ENCODE results near the gene CLIP2. TPM values are rescaled to one million over a fixed set of nuclear protein-coding genes. Genes with fewer than 3 reads are reported as not detected.
"Not testable (repeated sequence)": the region's sequence is repeated elsewhere in the genome, so short reads cannot be mapped to it uniquely, and the experiment has no call there.

CLIP2 gene
- total and polyA plus RNA-seq, 3 experiments from 2014 or later: 0.94 to 2.9 (median 2.4) TPM

GRCh38 chr7:74337926-74338325 lies 48.7 kb downstream of the CLIP2 start:
- Mint-ChIP-seq H3K27me3 (peaks cover 0 to 2% of the 10 kb centered on the region in 2 donors), H3K27ac (no peak overlapping the region), H3K9me3 (no peaks in the 10 kb centered on the region), H3K36me3 (peaks cover 0 to 2% (median 0%) of the 10 kb centered on the region in 3 donors), H3K4me3 (no peak overlapping the region), H3K4me1 (peaks cover 0 to 3% (median 0%) of the 10 kb centered on the region in 3 donors)
- no peaks in the 10 kb centered on the region for H3K4me1 ChIP-seq (ENCODE audit: insufficient read depth, low read length)
- no peak overlapping the region for H3K4me3 ChIP-seq (ENCODE audit: low read length)
- no peaks in the 10 kb centered on the region for H3K9me3 ChIP-seq (ENCODE audit: low read length)
- H3K36me3 ChIP-seq (ENCODE audit: insufficient read depth, low read length): no peaks in the 10 kb centered on the region
- ChIA-PET CTCF (no interaction called here), POLR2A (no interaction called here)
- DNase-seq: no peak
- H3K27ac ChIP-seq (ENCODE audit: low read depth, low read length): no peak overlapping the region
- no peaks in the 10 kb centered on the region for H3K27me3 ChIP-seq (ENCODE audit: insufficient read depth, low read length, poor library complexity, severe bottlenecking)

- Histone ChIP-seq H3K4me1 (ENCODE audit: insufficient read depth, low read length) (no peaks in the 10 kb centered on the region), H3K27me3 (ENCODE audit: insufficient read depth, low read length, poor library complexity, severe bottlenecking) (no peaks in the 10 kb centered on the region), H3K9me3 (ENCODE audit: low read length) (no peaks in the 10 kb centered on the region), H3K27ac (ENCODE audit: low read depth, low read length) (no peak overlapping the region), H3K36me3 (ENCODE audit: insufficient read depth, low read length) (no peaks in the 10 kb centered on the region), H3K4me3 (ENCODE audit: low read length) (no peak overlapping the region)
- Mint-ChIP-seq H3K9me3 (no peaks in the 10 kb centered on the region), H3K4me1 (peaks cover 0 to 3% (median 0%) of the 10 kb centered on the region in 3 donors), H3K27me3 (peaks cover 0 to 2% of the 10 kb centered on the region in 2 donors), H3K36me3 (peaks cover 0 to 2% (median 0%) of the 10 kb centered on the region in 3 donors), H3K4me3 (no peak overlapping the region), H3K27ac (no peak overlapping the region)
- DNase-seq: no peak
- POLR2A ChIA-PET: no interaction called here
- CTCF ChIA-PET: no interaction called here
These were observed 49.3 kb downstream of the CLIP2 start for GRCh38 chr7:74338366-74339108.

- H3K27me3 Mint-ChIP-seq; H3K4me1 ChIP-seq (ENCODE audit: insufficient read depth, low read length); H3K36me3 ChIP-seq (ENCODE audit: insufficient read depth, low read length); CTCF ChIA-PET; H3K27ac Mint-ChIP-seq; H3K27ac ChIP-seq (ENCODE audit: low read depth, low read length); H3K4me3 ChIP-seq (ENCODE audit: low read length); H3K27me3 ChIP-seq (ENCODE audit: insufficient read depth, low read length, poor library complexity, severe bottlenecking); H3K9me3 Mint-ChIP-seq; H3K9me3 ChIP-seq (ENCODE audit: low read length); H3K4me1 Mint-ChIP-seq; H3K4me3 Mint-ChIP-seq; H3K36me3 Mint-ChIP-seq; DNase-seq: not testable (repeated sequence)
- POLR2A ChIA-PET: interaction anchor here (0.6 kb wide), 1 partner anchor 32 kb away, joined by 3 read pairs; no protein-coding TSS in a partner anchor
These were observed 50.4 kb downstream of the CLIP2 start for GRCh38 chr7:74339648-74340047.

- peaks cover 0 to 2% (median 0%) of the 10 kb centered on the region in 3 donors for H3K36me3 Mint-ChIP-seq
These were observed 54.3 kb downstream of the CLIP2 start for GRCh38 chr7:74343281-74344131.

GRCh38 chr7:74344132-74344496 lies 54.9 kb downstream of the CLIP2 start:
- peaks cover 0 to 2% (median 0%) of the 10 kb centered on the region in 3 donors for H3K36me3 Mint-ChIP-seq
- peaks cover 0 to 4% of the 10 kb centered on the region in 2 donors for H3K27me3 Mint-ChIP-seq
- no peak overlapping the region for H3K27ac Mint-ChIP-seq
- H3K27me3 ChIP-seq (ENCODE audit: insufficient read depth, low read length, poor library complexity, severe bottlenecking): no peaks in the 10 kb centered on the region
- H3K4me1 ChIP-seq (ENCODE audit: insufficient read depth, low read length): no peaks in the 10 kb centered on the region
- no peak overlapping the region for H3K27ac ChIP-seq (ENCODE audit: low read depth, low read length)
- ChIA-PET CTCF (no interaction called here), POLR2A (no interaction called here)
- no peaks in the 10 kb centered on the region for H3K9me3 Mint-ChIP-seq
- no peak overlapping the region for H3K4me3 Mint-ChIP-seq
- no peak overlapping the region for H3K4me3 ChIP-seq (ENCODE audit: low read length)
- no peak for DNase-seq
- no peaks in the 10 kb centered on the region for H3K9me3 ChIP-seq (ENCODE audit: low read length)
- no peaks in the 10 kb centered on the region for H3K36me3 ChIP-seq (ENCODE audit: insufficient read depth, low read length)
- no peaks in the 10 kb centered on the region for H3K4me1 Mint-ChIP-seq

More at GRCh38 chr7:74343281-74344131, 54.3 kb downstream of the CLIP2 start:
- H3K9me3 ChIP-seq (ENCODE audit: low read length): no peaks in the 10 kb centered on the region
- no peaks in the 10 kb centered on the region for H3K4me1 Mint-ChIP-seq
- DNase-seq: no peak
- H3K27ac ChIP-seq (ENCODE audit: low read depth, low read length): no peak overlapping the region
- POLR2A ChIA-PET: interaction anchor here (0.6 kb wide), 1 partner anchor 32 kb away, joined by 5 read pairs; no protein-coding TSS in a partner anchor
- CTCF ChIA-PET: no interaction called here
- peaks cover 0 to 4% of the 10 kb centered on the region in 2 donors for H3K27me3 Mint-ChIP-seq
- no peaks in the 10 kb centered on the region for H3K36me3 ChIP-seq (ENCODE audit: insufficient read depth, low read length)
- H3K9me3 Mint-ChIP-seq: no peaks in the 10 kb centered on the region
- H3K4me3 Mint-ChIP-seq: no peak overlapping the region
- H3K4me3 ChIP-seq (ENCODE audit: low read length): no peak overlapping the region
- no peaks in the 10 kb centered on the region for H3K4me1 ChIP-seq (ENCODE audit: insufficient read depth, low read length)
- H3K27me3 ChIP-seq (ENCODE audit: insufficient read depth, low read length, poor library complexity, severe bottlenecking): no peaks in the 10 kb centered on the region
- no peak overlapping the region for H3K27ac Mint-ChIP-seq

GRCh38 chr7:74344786-74345185 lies 55.6 kb downstream of the CLIP2 start:
- Histone ChIP-seq H3K4me3 (ENCODE audit: low read length) (no peak overlapping the region), H3K4me1 (ENCODE audit: insufficient read depth, low read length) (no peaks in the 10 kb centered on the region), H3K27me3 (ENCODE audit: insufficient read depth, low read length, poor library complexity, severe bottlenecking) (no peaks in the 10 kb centered on the region), H3K9me3 (ENCODE audit: low read length) (no peaks in the 10 kb centered on the region), H3K27ac (ENCODE audit: low read depth, low read length) (no peak overlapping the region), H3K36me3 (ENCODE audit: insufficient read depth, low read length) (no peaks in the 10 kb centered on the region)
- H3K27ac Mint-ChIP-seq: no peak overlapping the region
- H3K4me1 Mint-ChIP-seq: no peaks in the 10 kb centered on the region
- H3K9me3 Mint-ChIP-seq: no peaks in the 10 kb centered on the region
- POLR2A ChIA-PET: no interaction called here
- DNase-seq: no peak
- CTCF ChIA-PET: no interaction called here
- peaks cover 0 to 4% of the 10 kb centered on the region in 2 donors for H3K27me3 Mint-ChIP-seq
- no peak overlapping the region for H3K4me3 Mint-ChIP-seq
- peaks cover 0 to 2% (median 0%) of the 10 kb centered on the region in 3 donors for H3K36me3 Mint-ChIP-seq

- POLR2A ChIA-PET: no interaction called here
These were observed 56.8 kb downstream of the CLIP2 start for GRCh38 chr7:74345970-74346369.

GRCh38 chr7:74349621-74350020 lies 60.4 kb downstream of the CLIP2 start:
- CTCF ChIA-PET: no interaction called here
- no peaks in the 10 kb centered on the region for H3K36me3 ChIP-seq (ENCODE audit: insufficient read depth, low read length)
- no peaks in the 10 kb centered on the region for H3K9me3 Mint-ChIP-seq
- no peaks in the 10 kb centered on the region for H3K36me3 Mint-ChIP-seq
- H3K4me3 Mint-ChIP-seq: no peak overlapping the region
- no peaks in the 10 kb centered on the region for H3K27me3 ChIP-seq (ENCODE audit: insufficient read depth, low read length, poor library complexity, severe bottlenecking)
- no peak for DNase-seq
- H3K9me3 ChIP-seq (ENCODE audit: low read length): no peaks in the 10 kb centered on the region
- peak overlapping the region in 1 of 8 donors; percentile 29 for H3K27ac Mint-ChIP-seq
- peaks cover 0 to 2% of the 10 kb centered on the region in 2 donors for H3K27me3 Mint-ChIP-seq
- no peak overlapping the region for H3K27ac ChIP-seq (ENCODE audit: low read depth, low read length)
- H3K4me3 ChIP-seq (ENCODE audit: low read length): no peak overlapping the region
- no peaks in the 10 kb centered on the region for H3K4me1 ChIP-seq (ENCODE audit: insufficient read depth, low read length)
- no peaks in the 10 kb centered on the region for H3K4me1 Mint-ChIP-seq
- POLR2A ChIA-PET: no interaction called here

More at GRCh38 chr7:74345970-74346369, 56.8 kb downstream of the CLIP2 start:
- H3K9me3 ChIP-seq (ENCODE audit: low read length): no peaks in the 10 kb centered on the region
- H3K27me3 ChIP-seq (ENCODE audit: insufficient read depth, low read length, poor library complexity, severe bottlenecking): no peaks in the 10 kb centered on the region
- Mint-ChIP-seq H3K9me3 (no peaks in the 10 kb centered on the region), H3K27me3 (peaks cover 0 to 3% of the 10 kb centered on the region in 2 donors), H3K27ac (no peak overlapping the region), H3K4me3 (no peak overlapping the region), H3K4me1 (no peaks in the 10 kb centered on the region), H3K36me3 (peaks cover 0 to 2% (median 0%) of the 10 kb centered on the region in 3 donors)
- CTCF ChIA-PET: no interaction called here
- H3K36me3 ChIP-seq (ENCODE audit: insufficient read depth, low read length): no peaks in the 10 kb centered on the region
- no peak overlapping the region for H3K4me3 ChIP-seq (ENCODE audit: low read length)
- H3K27ac ChIP-seq (ENCODE audit: low read depth, low read length): no peak overlapping the region
- no peaks in the 10 kb centered on the region for H3K4me1 ChIP-seq (ENCODE audit: insufficient read depth, low read length)
- no peak for DNase-seq
